Measurements from ENCODE around the gene IL31RA.
"Not testable (repeated sequence)": the region's sequence is repeated elsewhere in the genome, so short reads cannot be mapped to it uniquely, and the experiment has no call there.

The IL31RA gene

GRCh38 chr5:55850839-55851674 is at the start of gene IL31RA:
Gene IL31RA (plus strand): TSS chr5:55851357. CDS start chr5:55851571, 214 bp downstream.
- DNase-seq: no peak

GRCh38 chr5:55808814-55809213 is 42.3 kb upstream of the IL31RA start:
- DNase-seq: not testable (repeated sequence)

DNA sequence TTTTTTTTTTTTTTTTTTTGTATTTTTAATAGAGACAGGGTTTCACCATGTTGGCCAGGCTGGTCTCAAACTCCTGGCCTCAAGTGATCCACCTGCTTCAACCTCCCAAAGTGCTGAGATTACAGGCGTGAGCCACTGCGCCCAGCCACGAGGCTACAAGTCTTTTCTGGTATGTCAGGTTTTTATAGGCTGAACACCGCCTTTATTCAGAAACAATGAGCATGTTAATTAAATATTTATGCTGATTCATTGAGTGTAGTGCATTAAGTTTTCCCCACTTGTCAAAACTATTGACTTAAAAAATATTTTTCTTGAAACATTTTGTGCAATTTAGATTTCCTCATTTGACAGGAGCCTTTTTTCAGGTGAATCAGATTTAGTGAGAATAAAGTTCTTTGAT is 35.2 kb upstream of the IL31RA start:
- not testable (repeated sequence) for DNase-seq

DNA sequence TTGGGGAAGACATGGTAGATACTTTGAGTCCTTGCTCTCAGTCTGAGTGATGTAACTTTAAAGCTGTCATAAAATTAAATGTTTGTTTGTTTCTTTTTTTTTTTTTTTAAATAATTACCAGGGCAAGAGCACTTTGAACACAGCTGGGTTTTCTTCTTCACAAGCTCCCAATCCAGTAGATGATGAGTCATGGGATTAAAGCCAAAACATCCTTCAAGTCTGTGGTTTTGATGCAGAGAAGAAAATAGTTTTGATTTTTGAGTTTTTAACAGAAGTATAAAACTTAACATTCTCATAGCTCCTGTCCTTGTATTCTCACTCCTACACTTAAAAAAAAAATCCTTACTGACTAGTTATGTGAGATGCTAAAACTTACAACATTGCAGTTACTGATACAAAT is 34.8 kb upstream of the IL31RA start:
- no peak for DNase-seq

DNA sequence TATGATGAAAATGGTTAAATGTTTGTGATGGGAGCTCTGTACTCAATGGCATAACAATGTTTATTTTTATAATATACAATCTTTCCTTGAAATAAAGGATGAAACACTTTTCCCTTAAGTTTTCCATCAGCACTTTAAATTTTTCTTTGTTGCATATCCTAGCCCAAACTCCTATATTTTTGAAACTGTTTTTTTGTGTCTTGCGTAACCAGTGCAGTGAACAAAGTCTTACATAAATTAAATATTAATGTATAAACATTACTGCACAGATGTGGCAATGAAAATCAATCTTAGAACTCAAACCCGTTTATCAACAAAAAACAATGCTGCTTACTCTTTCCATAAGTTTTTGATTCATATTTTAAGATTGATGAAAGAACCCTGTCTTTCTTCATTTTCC is 34.1 kb upstream of the IL31RA start:
- DNase-seq: no peak

DNA sequence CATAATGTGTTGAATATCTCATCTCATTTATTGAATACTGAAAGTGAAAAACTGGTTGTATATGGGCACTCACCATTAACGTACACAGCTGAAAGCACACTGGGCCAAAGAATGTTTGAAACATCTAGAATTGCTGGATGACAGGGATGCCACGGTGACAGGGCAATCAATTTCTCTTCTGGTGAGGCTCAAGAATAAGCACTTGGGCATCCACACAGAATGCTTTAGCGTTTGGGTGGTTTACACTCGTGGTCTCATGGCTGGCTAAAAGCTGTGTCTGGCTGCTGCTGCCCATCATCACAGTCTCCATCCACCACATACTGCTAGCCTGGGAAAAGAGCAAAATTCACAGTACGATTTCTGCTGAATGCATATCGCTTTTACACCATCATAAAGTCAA is 30.7 kb upstream of the IL31RA start:
- DNase-seq: no peak

DNA sequence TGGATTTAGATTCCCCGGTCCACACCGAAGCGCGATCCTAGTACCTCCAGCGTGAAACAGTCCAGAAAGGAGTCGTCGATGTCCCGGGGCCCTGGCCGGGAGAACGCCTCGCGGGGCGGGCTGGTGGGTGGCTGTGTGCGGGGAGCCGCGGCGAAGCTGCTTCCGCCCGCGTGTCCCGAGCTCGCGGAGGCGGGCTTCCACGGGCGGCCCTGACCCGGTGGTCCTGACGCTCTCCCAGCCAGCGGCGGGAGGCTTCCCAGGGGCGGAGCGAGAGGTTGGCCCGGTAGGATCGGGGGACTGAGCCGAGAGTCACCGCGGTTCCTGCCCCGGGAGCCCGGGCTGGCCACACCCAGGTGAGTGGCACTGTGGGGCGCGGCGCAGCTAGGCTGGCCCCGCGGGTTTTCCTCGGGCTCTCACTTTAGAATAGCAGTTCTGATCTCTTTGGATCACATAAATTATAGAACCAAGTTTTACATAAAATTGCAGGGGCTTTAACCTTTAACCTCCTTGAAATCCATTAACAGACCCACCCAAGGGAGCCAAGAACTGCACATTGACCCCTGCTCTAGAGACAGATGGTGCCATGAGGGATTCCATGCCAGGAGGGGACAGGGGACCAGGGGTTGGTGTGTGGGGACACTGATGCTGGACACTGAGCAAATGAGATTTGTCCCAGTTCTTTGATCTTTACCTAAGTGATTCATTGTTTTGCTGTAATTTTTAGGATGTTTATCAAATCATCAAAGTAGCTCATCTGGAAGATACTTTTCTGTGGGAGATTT is 29.2 kb upstream of the IL31RA start:
- no peak for DNase-seq

DNA sequence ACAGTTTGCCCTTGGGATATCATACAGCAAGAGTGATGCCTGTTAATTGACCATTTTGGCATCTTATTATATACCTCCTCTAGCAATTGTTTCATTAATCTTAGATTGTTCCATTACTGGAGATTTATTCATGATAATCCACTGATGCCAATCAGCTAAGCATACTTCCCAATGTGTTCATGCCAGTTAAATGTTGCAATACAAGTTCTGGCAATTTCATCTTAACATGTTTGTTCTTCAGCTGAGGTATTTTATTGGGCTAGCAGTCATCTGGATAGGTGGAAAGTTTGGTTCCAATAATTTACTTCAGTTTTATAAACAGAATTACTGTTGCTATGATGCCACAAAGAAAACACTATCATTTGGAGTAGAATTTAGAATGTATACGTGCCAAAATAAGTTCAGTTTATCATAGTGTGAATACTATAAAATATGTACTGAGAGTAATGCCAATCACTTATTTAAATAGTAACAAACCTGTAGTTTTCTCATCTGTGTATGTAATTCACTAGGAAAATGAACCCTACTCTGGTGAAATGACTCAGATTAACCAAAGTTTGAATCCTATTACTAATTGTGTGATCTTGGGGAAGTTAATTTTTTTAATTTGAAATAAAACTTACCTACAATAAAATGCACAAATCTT is 27.9 kb upstream of the IL31RA start:
- no peak for DNase-seq

GRCh38 chr5:55829956-55830355 is 21.2 kb upstream of the IL31RA start:
- no peak for DNase-seq

DNA sequence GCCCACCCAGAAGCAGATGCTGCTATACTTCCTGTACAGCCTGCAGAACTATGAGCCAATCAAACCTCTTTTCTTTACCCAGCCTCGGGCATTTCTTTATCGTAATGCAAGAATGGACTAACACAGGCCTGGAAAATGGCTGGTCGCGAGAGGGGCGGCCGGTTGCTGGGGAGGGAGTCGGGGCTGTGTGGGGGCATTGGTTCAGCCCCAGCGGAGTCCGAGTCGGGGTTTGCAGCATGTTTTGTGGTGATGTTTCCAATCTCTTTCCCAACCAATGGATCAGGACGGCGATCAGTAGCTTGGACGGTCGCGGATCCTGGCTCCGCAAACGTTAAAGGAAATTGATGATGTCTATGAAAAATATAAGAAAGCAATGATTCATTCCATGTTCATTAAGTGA is 18.7 kb upstream of the IL31RA start:
- DNase-seq: no peak

GRCh38 chr5:55836191-55836590 is 15.0 kb upstream of the IL31RA start:
- DNase-seq: no peak

- DNase-seq: no peak
These were observed 9.2 kb upstream of the IL31RA start for GRCh38 chr5:55841976-55842375.

DNA sequence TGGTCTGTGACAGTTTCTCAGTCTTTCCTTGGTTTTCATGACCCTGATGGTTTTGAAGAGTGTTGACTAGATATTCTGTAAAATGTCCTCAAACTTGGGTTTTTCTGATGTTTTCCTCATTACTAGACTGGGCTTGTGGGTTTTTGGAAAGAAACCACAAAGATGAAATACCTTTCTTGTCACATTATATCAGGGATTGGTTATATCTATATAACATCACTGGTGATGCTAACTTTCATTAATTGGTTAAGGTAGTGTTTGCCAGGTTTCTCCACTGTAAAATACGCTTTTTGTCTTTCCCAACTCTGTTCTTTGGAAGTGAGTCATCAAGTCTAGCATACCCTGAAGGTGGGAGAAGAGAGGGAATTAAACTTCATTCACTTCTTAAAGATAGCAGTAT is 3.3 kb upstream of the IL31RA start:
- DNase-seq: no peak

DNA sequence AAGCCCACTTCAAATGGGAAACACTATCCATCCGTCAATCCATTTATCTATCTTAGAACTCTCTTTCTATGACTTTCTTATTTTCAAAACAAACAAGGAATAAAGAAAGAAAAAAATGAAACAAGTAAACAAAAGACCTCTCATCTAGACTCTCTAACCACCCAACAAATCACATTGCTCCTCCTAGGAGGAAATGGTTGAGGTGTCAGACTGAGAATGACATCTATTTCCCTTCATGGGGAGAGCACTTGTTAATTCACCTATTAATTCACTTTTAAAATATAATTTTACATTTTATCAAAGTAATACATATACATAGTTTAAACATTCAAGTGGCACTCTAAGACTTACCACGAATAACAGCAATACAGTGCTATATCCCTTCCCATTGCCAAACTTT is 2.4 kb upstream of the IL31RA start:
- DNase-seq: no peak

DNA sequence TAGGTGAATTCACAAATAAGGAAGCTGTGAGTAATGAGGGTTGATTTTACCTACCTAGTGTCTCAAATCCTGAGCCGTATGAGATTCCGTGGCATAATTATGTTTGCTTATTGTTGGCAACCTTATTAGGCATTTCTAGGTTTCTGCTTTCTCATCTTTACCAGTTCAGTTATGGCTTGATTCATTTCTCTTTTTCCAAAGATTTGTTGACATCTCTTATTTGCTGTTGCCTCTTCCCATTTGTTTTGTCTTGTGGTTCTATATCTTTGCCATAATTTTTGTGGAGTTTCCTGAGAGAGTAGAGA is 470 bp downstream of the IL31RA start:
- DNase-seq: no peak

- DNase-seq: no peak
These were observed 1.3 kb downstream of the IL31RA start for GRCh38 chr5:55852503-55852902.

DNA sequence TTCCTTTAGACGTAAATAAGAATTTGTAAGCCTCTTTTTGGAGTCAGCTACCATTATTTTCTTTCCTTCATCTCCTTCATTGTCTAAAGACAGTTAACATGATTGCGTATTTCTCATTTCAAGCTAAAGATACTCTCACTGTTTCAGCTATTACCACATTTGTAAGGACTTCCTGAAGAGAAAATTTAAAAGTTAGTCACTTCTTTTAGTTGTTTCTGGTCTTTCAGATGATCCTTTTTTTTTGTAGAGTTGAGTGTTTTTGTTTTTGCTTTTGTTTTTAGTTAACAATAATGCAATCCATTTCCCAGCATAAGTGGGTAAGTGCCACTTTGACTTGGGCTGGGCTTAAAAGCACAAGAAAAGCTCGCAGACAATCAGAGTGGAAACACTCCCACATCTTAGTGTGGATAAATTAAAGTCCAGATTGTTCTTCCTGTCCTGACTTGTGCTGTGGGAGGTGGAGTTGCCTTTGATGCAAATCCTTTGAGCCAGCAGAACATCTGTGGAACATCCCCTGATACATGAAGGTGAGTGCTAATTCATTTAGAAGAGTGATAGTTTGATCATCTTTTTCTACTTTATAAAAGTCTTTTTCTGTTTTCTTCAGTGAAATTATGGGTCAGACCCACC is 2.0 kb downstream of the IL31RA start:
- DNase-seq: no peak

DNA sequence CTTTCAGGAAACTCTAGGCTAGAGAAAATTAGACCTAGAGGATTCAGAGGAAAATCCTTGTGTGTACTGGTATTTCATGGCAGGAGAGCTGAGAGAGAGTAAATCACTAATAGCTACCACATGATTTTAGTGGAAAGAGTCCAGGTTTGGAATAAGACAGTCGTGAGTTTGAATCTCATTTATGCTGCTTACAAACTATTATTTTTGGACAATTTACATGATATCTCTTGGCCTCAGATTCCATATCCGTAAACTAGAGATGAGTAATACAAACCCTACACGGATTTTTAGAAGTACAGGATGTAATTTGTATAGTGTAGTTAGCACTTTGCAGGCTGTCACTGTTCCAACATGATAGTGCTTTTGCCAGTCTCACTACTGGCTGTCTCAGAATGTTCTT is 2.7 kb downstream of the IL31RA start:
- DNase-seq: no peak

DNA sequence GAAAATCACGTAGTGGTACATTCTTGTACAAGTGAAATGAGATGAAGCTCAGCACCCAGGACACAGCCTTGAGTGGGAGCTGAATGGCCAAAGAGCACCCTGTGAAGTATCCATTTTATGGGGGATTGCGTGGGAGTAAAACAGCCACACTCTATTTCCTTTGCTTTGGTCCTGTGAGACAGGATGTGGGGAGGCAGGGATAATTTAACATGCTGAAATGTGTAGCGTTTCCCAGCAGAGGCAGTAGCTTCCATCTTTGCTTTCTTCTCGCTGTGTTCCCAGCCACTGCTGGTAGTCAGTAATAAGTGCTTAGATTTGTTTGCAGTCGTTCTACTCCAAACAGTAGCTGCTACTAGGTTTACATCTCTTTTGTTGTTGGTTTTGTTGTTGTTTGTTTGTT is 4.4 kb downstream of the IL31RA start:
- DNase-seq: no peak

- DNase-seq: no peak
These were observed 5.5 kb downstream of the IL31RA start for GRCh38 chr5:55856516-55857246.

DNA sequence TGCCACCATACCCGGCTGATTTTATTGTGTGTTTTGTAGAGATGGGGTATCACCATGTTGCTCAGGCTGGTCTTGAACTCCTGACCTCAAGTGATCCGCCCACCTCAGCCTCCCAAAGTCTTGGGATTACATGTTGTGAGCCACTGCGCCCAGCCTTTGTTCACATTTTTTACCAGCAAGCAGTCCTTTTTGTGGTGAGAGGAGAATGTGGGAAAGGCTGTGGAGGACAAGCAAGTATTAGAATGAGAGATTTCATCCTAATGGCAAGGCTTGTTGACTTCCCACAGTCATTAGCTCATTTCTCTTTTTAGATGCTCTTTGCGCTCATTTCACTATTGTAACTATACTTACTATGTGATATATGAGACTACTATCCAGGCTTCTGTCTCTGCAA is 6.1 kb downstream of the IL31RA start:
- no peak for DNase-seq

- no peak for DNase-seq
These were observed 6.9 kb downstream of the IL31RA start for GRCh38 chr5:55858104-55858503.

- no peak for DNase-seq
These were observed 9.1 kb downstream of the IL31RA start for GRCh38 chr5:55860288-55860687.

Data from NCI-H345 (cell line).